Neural progenitor cell (in vitro differentiated cells): ENCODE measurements around the gene METRN.

Source experiments
- EZH2 ChIP-seq: fragments of 200-600 bp; sonication (generic); IDR thresholded peaks from 2 replicates; pipeline ENCODE4 v1.6.1; 2017; ENCODE audit warnings: antibody characterized with exemption, mild to moderate bottlenecking, moderate library complexity
- TF ChIP-seq, protein P1 (sequence below): fragments of 200-600 bp; sonication (generic); IDR thresholded peaks from 2 replicates; pipeline ENCODE4 v1.5.1; 2017; ENCODE audit warnings: antibody characterized with exemption, mild to moderate bottlenecking

DNA sequence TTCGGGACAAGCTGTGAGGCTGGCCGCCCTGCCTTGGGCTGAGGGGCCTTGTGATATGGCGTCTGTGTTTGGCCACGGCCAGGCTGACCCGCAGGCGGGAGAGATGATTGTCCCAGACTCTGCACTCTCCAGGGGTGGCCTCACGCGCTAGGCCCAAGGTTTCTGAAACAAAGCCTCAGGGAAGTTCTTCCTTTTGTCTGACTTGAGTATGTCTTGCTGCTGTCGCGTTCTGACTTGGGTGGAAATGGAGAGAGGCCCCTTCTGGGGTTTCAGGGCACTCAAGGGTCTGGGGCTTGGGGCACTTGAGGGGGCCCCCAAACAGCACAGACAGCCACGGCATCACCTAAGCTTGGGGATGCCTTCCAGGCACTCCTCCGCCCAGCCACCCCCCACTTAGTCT, 3.8 kb upstream of the METRN start:
- TF ChIP-seq, protein P1, sequence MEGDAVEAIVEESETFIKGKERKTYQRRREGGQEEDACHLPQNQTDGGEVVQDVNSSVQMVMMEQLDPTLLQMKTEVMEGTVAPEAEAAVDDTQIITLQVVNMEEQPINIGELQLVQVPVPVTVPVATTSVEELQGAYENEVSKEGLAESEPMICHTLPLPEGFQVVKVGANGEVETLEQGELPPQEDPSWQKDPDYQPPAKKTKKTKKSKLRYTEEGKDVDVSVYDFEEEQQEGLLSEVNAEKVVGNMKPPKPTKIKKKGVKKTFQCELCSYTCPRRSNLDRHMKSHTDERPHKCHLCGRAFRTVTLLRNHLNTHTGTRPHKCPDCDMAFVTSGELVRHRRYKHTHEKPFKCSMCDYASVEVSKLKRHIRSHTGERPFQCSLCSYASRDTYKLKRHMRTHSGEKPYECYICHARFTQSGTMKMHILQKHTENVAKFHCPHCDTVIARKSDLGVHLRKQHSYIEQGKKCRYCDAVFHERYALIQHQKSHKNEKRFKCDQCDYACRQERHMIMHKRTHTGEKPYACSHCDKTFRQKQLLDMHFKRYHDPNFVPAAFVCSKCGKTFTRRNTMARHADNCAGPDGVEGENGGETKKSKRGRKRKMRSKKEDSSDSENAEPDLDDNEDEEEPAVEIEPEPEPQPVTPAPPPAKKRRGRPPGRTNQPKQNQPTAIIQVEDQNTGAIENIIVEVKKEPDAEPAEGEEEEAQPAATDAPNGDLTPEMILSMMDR, result no peak
- TF ChIP-seq EZH2, result no peak
